Adrenal gland (tissue), 12 donors: Measurements from ENCODE around the gene ZNF763. TPM values are rescaled to one million over a fixed set of nuclear protein-coding genes. Genes with fewer than 3 reads are reported as not detected.

ENCODE experiments used
- DNase-seq, 7 donors: peaks; one replicate each; pipeline ENCODE4 v3.0.0-alpha.2; 2019 to 2020
- H3K27ac ChIP-seq, 5 donors: fragments of 200-600 bp; sonication (generic) in 4 of 5; 1 replicate in 3 of 5; 2 replicates in 2 of 5; pipeline versions ENCODE4 v1.5.1 to v1.8.0; 2016 to 2020; ENCODE audit warnings: mild to moderate bottlenecking in 1 of 5
- H3K27me3 ChIP-seq: fragments of 200-600 bp; 2 replicates; pipeline ENCODE4 v1.8.0; 2021
- H3K36me3 ChIP-seq, 2 donors: fragments of 200-600 bp; replicated peaks in 1 of 2; 1 replicate in 1 of 2; 2 replicates in 1 of 2; pipeline versions ENCODE4 v1.5.1 to v1.8.0; 2018 to 2022
- H3K4me1 ChIP-seq, 2 donors: fragments of 200-600 bp; replicated peaks in 1 of 2; 1 replicate in 1 of 2; 2 replicates in 1 of 2; pipeline versions ENCODE4 v1.5.1 to v1.8.0; 2018 to 2021
- H3K4me3 ChIP-seq, 4 donors: fragments of 200-600 bp; sonication (generic) in 3 of 4; one replicate each; pipeline ENCODE4 v1.5.1; 2016 to 2018
- H3K9me3 ChIP-seq, 3 donors: fragments of 200-600 bp; sonication (generic) in 1 of 3; replicated peaks in 1 of 3; 1 replicate in 2 of 3; 2 replicates in 1 of 3; pipeline versions ENCODE4 v1.5.1 to v1.8.0; 2016 to 2021
- CTCF ChIP-seq, 6 experiments: fragments of 450-650 bp in 4 of 6; fragments of 200-600 bp in 2 of 6; sonication (generic) in 1 of 6; IDR thresholded peaks; 1 replicate in 5 of 6; 2 replicates in 1 of 6; pipeline versions ENCODE4 v1.5.1 to v1.8.0; 2016 to 2021; ENCODE audit warnings: antibody characterized with exemption in 6 of 6, mild to moderate bottlenecking in 2 of 6, moderate library complexity in 1 of 6
- POLR2A ChIP-seq, 2 donors: fragments of 450-650 bp; IDR thresholded peaks; one replicate each; pipeline ENCODE4 v1.6.1; 2017; ENCODE audit warnings: antibody characterized with exemption in 2 of 2, mild to moderate bottlenecking in 2 of 2, moderate library complexity in 1 of 2
- WGBS, 4 donors: extraction: QIAGEN DNeasy Blood & Tissue Kit in 2 of 4; methylation state at CpG; one replicate each; pipeline versions ENCODE4 v1.1.5 to v1.1.7; 2013 to 2017; 5-methylcytosine and 5-hydroxymethylcytosine counted together
- intact Hi-C, 2 donors: fragments of 100-400 bp; cut with DNase I; formaldehyde crosslinking; loops; one replicate each; pipeline versions ENCODE4 v1.14.1 to v1.15.0; 2022 to 2023
- polyA plus RNA-seq, 3 donors: library from polyadenylated mRNA; stranded (reverse); fragments of 200-250 nt in 2 of 3; fragments of 350-450 nt in 1 of 3; fragmentation: Illumina TruSeq in 1 of 3; extraction: RNeasy Lipid Tissue Mini Kit (QIAGEN cat#74804) in 1 of 3; gene quantifications; one replicate each; pipeline ENCODE4 v1.2.3, GENCODE V29; 2013 to 2014
- total RNA-seq, 9 donors: library from RNA; depleted of rRNA in 4 of 9; stranded (reverse); fragments of >200 nt in 4 of 9; fragments of 120-200 nt in 1 of 9; fragmentation: NEBNext Ultra II Directional in 1 of 9; extraction: Animal tissue kit (Norgen Biotek cat#: 25700) in 1 of 9; gene quantifications; one replicate each; pipeline versions ENCODE4 v1.1.0 to v1.2.4, GENCODE V29; 2013 to 2023
- donor health status: healthy with polysubstance abuse.
- donor health status: Bipolar disorder and iron deficiency.
- donor health status: DM: yes; HTN: yes; CAD: no.
- donor health status: DM: no; HTN: no; CAD: no.
- donor health status: DM: no; HTN: no; CAD: no.
- donor health status: DM: yes; HTN: yes; CAD: no.

The ZNF763 gene
- total and polyA plus RNA-seq, 12 donors: 1.8 to 11.9 (median 4.5) TPM

- 0 to 3% (median 1%) methylated on average over 8 of the region's 8 CpGs for WGBS, 4 donors
- no peaks in the 10 kb centered on the region for H3K27me3 ChIP-seq
- H3K36me3 ChIP-seq: no peaks in the 10 kb centered on the region
- H3K9me3 ChIP-seq: no peaks in the 10 kb centered on the region
- intact Hi-C loops: no loop called here
- TF ChIP-seq CTCF (IDR thresholded peaks at IDR 0.05) (peak in 3 of 6 experiments; percentile 29 to 40 (median 32)), POLR2A (IDR thresholded peaks at IDR 0.05) (no peak)
- peak; percentile 49 to 79 (median 77) for DNase-seq
- peaks cover 12 to 14% of the 10 kb centered on the region in 2 donors for H3K4me1 ChIP-seq
- peak overlapping the region in 4 of 5 donors; percentile 73 to 96 (median 92) for H3K27ac ChIP-seq
- H3K4me3 ChIP-seq: peak overlapping the region in 2 of 4 donors; percentile 77 to 95
Observed at GRCh38 chr19:11964496-11964857, 363 bp upstream of the ZNF763 start.

- no peak for DNase-seq
- Histone ChIP-seq H3K4me1 (peaks cover 4 to 7% of the 10 kb centered on the region in 2 donors), H3K27ac (no peak overlapping the region), H3K36me3 (no peaks in the 10 kb centered on the region), H3K4me3 (no peak overlapping the region), H3K9me3 (no peaks in the 10 kb centered on the region), H3K27me3 (no peaks in the 10 kb centered on the region)
- WGBS, 4 donors: 71 to 79% (median 77%) methylated on average over 1 of the region's 1 CpG
- TF ChIP-seq POLR2A (IDR thresholded peaks at IDR 0.05) (no peak), CTCF (IDR thresholded peaks at IDR 0.05) (no peak)
- intact Hi-C loops: no loop called here
Observed at GRCh38 chr19:11970174-11970573, 5.3 kb downstream of the ZNF763 start.

GRCh38 chr19:11971041-11971440, 6.2 kb downstream of the ZNF763 start:
- Histone ChIP-seq H3K4me3 (no peak overlapping the region), H3K27me3 (no peaks in the 10 kb centered on the region), H3K27ac (peak overlapping the region in 1 of 5 donors; percentile 9), H3K36me3 (no peaks in the 10 kb centered on the region), H3K9me3 (no peaks in the 10 kb centered on the region), H3K4me1 (no peaks in the 10 kb centered on the region)
- 73 to 87% (median 83%) methylated on average over 2 of the region's 2 CpGs for WGBS, 4 donors
- intact Hi-C loops: no loop called here
- no peak for DNase-seq
- TF ChIP-seq CTCF (IDR thresholded peaks at IDR 0.05) (no peak), POLR2A (IDR thresholded peaks at IDR 0.05) (no peak)

- no peaks in the 10 kb centered on the region for H3K27me3 ChIP-seq
- WGBS, 4 donors: 84 to 92% (median 86%) methylated on average over 5 of the region's 5 CpGs
- no peak overlapping the region for H3K4me3 ChIP-seq
- DNase-seq: no peak
- intact Hi-C loops: no loop called here
- no peak for TF ChIP-seq CTCF (IDR thresholded peaks at IDR 0.05)
- TF ChIP-seq POLR2A (IDR thresholded peaks at IDR 0.05): no peak
- no peaks in the 10 kb centered on the region for H3K4me1 ChIP-seq
- H3K27ac ChIP-seq: no peak overlapping the region
- peaks cover 0 to 12% (median 0%) of the 10 kb centered on the region in 3 donors for H3K9me3 ChIP-seq
- H3K36me3 ChIP-seq: peaks cover 0 to 5% of the 10 kb centered on the region in 2 donors
Observed at GRCh38 chr19:11973019-11973810, 8.4 kb downstream of the ZNF763 start.
